ENCODE results near the gene FANCD2OS. TPM values are rescaled to one million over a fixed set of nuclear protein-coding genes. Genes with fewer than 3 reads are reported as not detected.

FANCD2OS gene
- total RNA-seq, 2 experiments from 2014 or later: not detected

DNA sequence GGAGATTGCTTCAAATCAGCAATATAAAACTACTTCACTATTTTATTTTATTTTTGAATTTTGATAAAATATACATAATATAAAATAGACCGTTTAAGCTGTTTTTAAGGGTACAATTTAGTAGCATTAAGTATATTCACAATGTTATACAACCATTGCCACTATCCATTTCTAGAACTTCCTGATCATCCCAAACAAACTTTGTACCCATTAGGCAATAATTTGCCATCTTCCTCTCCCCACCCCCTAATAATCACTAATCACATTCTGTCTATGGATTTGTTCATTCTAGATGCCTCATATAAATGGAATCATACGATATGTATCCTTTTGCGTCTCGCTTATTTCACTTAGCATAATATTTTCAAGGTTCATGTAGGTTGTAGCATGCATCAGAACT is 53.0 kb downstream of the FANCD2OS start:
- ChIA-PET POLR2A (no interaction called here), CTCF (no interaction called here)

More for the DNA sequence above, 53.0 kb downstream of the FANCD2OS start:
- H3K4me1 Mint-ChIP-seq (ENCODE audit: low read depth): no peaks in the 10 kb centered on the region
- H3K9me3 Mint-ChIP-seq: no peaks in the 10 kb centered on the region
- H3K27me3 Mint-ChIP-seq: no peaks in the 10 kb centered on the region
- ATAC-seq (no peak), DNase-seq (no peak)
- intact Hi-C loops (cut with micrococcal nuclease): no loop called here
- peaks cover 43% of the 10 kb centered on the region for H3K36me3 Mint-ChIP-seq (ENCODE audit: low read depth)
- H3K27ac Mint-ChIP-seq: no peak overlapping the region
- TF ChIP-seq, protein P1, sequence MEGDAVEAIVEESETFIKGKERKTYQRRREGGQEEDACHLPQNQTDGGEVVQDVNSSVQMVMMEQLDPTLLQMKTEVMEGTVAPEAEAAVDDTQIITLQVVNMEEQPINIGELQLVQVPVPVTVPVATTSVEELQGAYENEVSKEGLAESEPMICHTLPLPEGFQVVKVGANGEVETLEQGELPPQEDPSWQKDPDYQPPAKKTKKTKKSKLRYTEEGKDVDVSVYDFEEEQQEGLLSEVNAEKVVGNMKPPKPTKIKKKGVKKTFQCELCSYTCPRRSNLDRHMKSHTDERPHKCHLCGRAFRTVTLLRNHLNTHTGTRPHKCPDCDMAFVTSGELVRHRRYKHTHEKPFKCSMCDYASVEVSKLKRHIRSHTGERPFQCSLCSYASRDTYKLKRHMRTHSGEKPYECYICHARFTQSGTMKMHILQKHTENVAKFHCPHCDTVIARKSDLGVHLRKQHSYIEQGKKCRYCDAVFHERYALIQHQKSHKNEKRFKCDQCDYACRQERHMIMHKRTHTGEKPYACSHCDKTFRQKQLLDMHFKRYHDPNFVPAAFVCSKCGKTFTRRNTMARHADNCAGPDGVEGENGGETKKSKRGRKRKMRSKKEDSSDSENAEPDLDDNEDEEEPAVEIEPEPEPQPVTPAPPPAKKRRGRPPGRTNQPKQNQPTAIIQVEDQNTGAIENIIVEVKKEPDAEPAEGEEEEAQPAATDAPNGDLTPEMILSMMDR (IDR thresholded peaks at IDR 0.05): no peak
- no peak overlapping the region for H3K4me3 Mint-ChIP-seq

Other genes with a start within 250 kb of the FANCD2OS start
- gene CIDEC, start 228.0 kb downstream of the FANCD2OS start, total RNA-seq: not detected
- gene JAGN1, start 217.6 kb downstream of the FANCD2OS start, total RNA-seq: 10 to 100 TPM; 29.7 to 30.3 TPM
- 1 to 10 TPM; 1.2 to 1.7 TPM for gene IL17RE, start 205.4 kb downstream of the FANCD2OS start, total RNA-seq
- under 1 TPM; 0.22 to 0.32 TPM for gene IL17RC, start 191.2 kb downstream of the FANCD2OS start, total RNA-seq
- 10 to 100 TPM in 1 of 2 experiments, 1 to 10 TPM in 1; 9.4 to 13.0 TPM for gene CRELD1, start 174.4 kb downstream of the FANCD2OS start, total RNA-seq
- gene PRRT3, start 155.8 kb downstream of the FANCD2OS start, total RNA-seq: 1 to 10 TPM; 5.6 to 5.7 TPM
- 10 to 100 TPM; 35.2 to 37.9 TPM for gene EMC3, start 121.4 kb downstream of the FANCD2OS start, total RNA-seq
- gene FANCD2, start 81.8 kb downstream of the FANCD2OS start, total RNA-seq: 10 to 100 TPM; 90.3 to 97.9 TPM
- gene BRK1, start 7.4 kb upstream of the FANCD2OS start, total RNA-seq: 100 to 1,000 TPM; 107 to 108 TPM
- 10 to 100 TPM; 43.6 to 46.9 TPM for gene VHL, start 33.5 kb upstream of the FANCD2OS start, total RNA-seq
- gene IRAK2, start 56.7 kb upstream of the FANCD2OS start, total RNA-seq: 1 to 10 TPM; 3.0 TPM
- gene TATDN2, start 140.2 kb upstream of the FANCD2OS start, total RNA-seq: 10 to 100 TPM; 37.1 to 38.5 TPM
- gene GHRL, start 184.7 kb upstream of the FANCD2OS start, total RNA-seq: under 1 TPM in 1 of 2 experiments, not detected in 1; 0.22 TPM
- 10 to 100 TPM; 89.7 to 89.8 TPM for gene SEC13, start 212.9 kb upstream of the FANCD2OS start, total RNA-seq

Data from activated CD8-positive, alpha-beta T cell treated with anti-CD3 and anti-CD28 coated beads for 36 hours (primary cell).